GM12892 (cell line): Measurements from ENCODE around the gene KRTAP10-8.

Experiments
- POLR2A ChIP-seq: IDR thresholded peaks from 2 replicates; pipeline ENCODE4 v1.6.1; 2011; ENCODE audit warnings: low read depth, low read length, control low read depth
- POLR2AphosphoS5 ChIP-seq: IDR thresholded peaks from 2 replicates; pipeline ENCODE4 v1.6.1; 2011; ENCODE audit warnings: low read depth, low read length, control low read depth

GRCh38 chr21:44572959-44573583 lies 38.8 kb upstream of the KRTAP10-8 start:
- no peak for TF ChIP-seq POLR2AphosphoS5
- no peak for TF ChIP-seq POLR2A
